ENCODE measurements around the gene FAH. TPM values are rescaled to one million over a fixed set of nuclear protein-coding genes. Genes with fewer than 3 reads are reported as not detected.
A peak's percentile ranks its signal among the peaks of the same experiment; 100 is the strongest.

FAH gene
- total RNA-seq, 1 donor from 2014 or later: 8.3 TPM

GRCh38 chr15:80182611-80183261, 29.9 kb downstream of the FAH start:
- H2AFZ ChIP-seq (replicated peaks): no peak overlapping the region
- no peak for TF ChIP-seq EZH2phosphoT487 (IDR thresholded peaks at IDR 0.05)
- TF ChIP-seq EZH2 (IDR thresholded peaks at IDR 0.05): no peak
- TF ChIP-seq CTCF (IDR thresholded peaks at IDR 0.05): no peak
- no peaks in the 10 kb centered on the region for H4K20me1 ChIP-seq (ENCODE audit: low read depth)
- H3K27me3 ChIP-seq: no peaks in the 10 kb centered on the region
- peaks cover 16% of the 10 kb centered on the region for H3K4me1 Mint-ChIP-seq
- DNase-seq (ENCODE audit: low spot score): no peak
- no peak overlapping the region for H3K27ac Mint-ChIP-seq
- peaks cover 27% of the 10 kb centered on the region for H3K36me3 Mint-ChIP-seq
- H3K4me3 Mint-ChIP-seq: no peak overlapping the region
- no peak overlapping the region for H3K27ac ChIP-seq
- H3K27me3 Mint-ChIP-seq (ENCODE audit: insufficient read depth, low read depth): peaks cover 6% of the 10 kb centered on the region
- H3K4me1 ChIP-seq: no peaks in the 10 kb centered on the region
- no peak overlapping the region for H3K4me3 ChIP-seq
- no peaks in the 10 kb centered on the region for H3K9me3 ChIP-seq (ENCODE audit: low read depth)
- H3K79me2 ChIP-seq (ENCODE audit: low read depth): no peaks in the 10 kb centered on the region
- no peaks in the 10 kb centered on the region for H3K36me3 ChIP-seq
- H3F3A ChIP-seq (ENCODE audit: low read depth): peaks cover 4% of the 10 kb centered on the region
- no peak overlapping the region for H3K4me2 ChIP-seq
- H3K9me3 Mint-ChIP-seq: peaks cover 3% of the 10 kb centered on the region
- no peak overlapping the region for H3K9ac ChIP-seq

- no peak overlapping the region for H3K27ac ChIP-seq
- Mint-ChIP-seq H3K4me3 (no peak overlapping the region), H3K4me1 (peaks cover 22% of the 10 kb centered on the region), H3K36me3 (peaks cover 28% of the 10 kb centered on the region), H3K9me3 (peaks cover 3% of the 10 kb centered on the region), H3K27me3 (ENCODE audit: insufficient read depth, low read depth) (peaks cover 6% of the 10 kb centered on the region), H3K27ac (no peak overlapping the region)
- H3K9ac ChIP-seq: no peak overlapping the region
- H4K20me1 ChIP-seq (ENCODE audit: low read depth): no peaks in the 10 kb centered on the region
- H3K27me3 ChIP-seq: no peaks in the 10 kb centered on the region
- DNase-seq (ENCODE audit: low spot score): no peak
- H3K4me3 ChIP-seq: no peak overlapping the region
- peaks cover 10% of the 10 kb centered on the region for H3F3A ChIP-seq (ENCODE audit: low read depth)
- H3K36me3 ChIP-seq: no peaks in the 10 kb centered on the region
- TF ChIP-seq CTCF (IDR thresholded peaks at IDR 0.05) (no peak), EZH2phosphoT487 (IDR thresholded peaks at IDR 0.05) (no peak)
- H3K4me1 ChIP-seq: peaks cover 6% of the 10 kb centered on the region
- H3K79me2 ChIP-seq (ENCODE audit: low read depth): no peaks in the 10 kb centered on the region
- H2AFZ ChIP-seq (replicated peaks): no peak overlapping the region
- H3K9me3 ChIP-seq (ENCODE audit: low read depth): no peaks in the 10 kb centered on the region
- H3K4me2 ChIP-seq: no peak overlapping the region
Observed at GRCh38 chr15:80183306-80183705, 30.5 kb downstream of the FAH start.

- H3K36me3 ChIP-seq: no peaks in the 10 kb centered on the region
- H3K9ac ChIP-seq: no peak overlapping the region
- no peaks in the 10 kb centered on the region for H3K9me3 ChIP-seq (ENCODE audit: low read depth)
- Mint-ChIP-seq H3K27me3 (ENCODE audit: insufficient read depth, low read depth) (peaks cover 6% of the 10 kb centered on the region), H3K27ac (peak overlapping the region; percentile 59), H3K36me3 (peaks cover 28% of the 10 kb centered on the region), H3K9me3 (peaks cover 3% of the 10 kb centered on the region), H3K4me3 (no peak overlapping the region), H3K4me1 (peaks cover 28% of the 10 kb centered on the region)
- no peak overlapping the region for H2AFZ ChIP-seq (replicated peaks)
- no peaks in the 10 kb centered on the region for H3K79me2 ChIP-seq (ENCODE audit: low read depth)
- H4K20me1 ChIP-seq (ENCODE audit: low read depth): no peaks in the 10 kb centered on the region
- no peak overlapping the region for H3K4me3 ChIP-seq
- H3K27me3 ChIP-seq: no peaks in the 10 kb centered on the region
- H3F3A ChIP-seq (ENCODE audit: low read depth): peaks cover 16% of the 10 kb centered on the region
- peaks cover 11% of the 10 kb centered on the region for H3K4me1 ChIP-seq
- no peak overlapping the region for H3K4me2 ChIP-seq
- no peak overlapping the region for H3K27ac ChIP-seq
- peak; percentile 33 for DNase-seq (ENCODE audit: low spot score)
- no peak for TF ChIP-seq EZH2phosphoT487 (IDR thresholded peaks at IDR 0.05)
- peak; percentile 43 for TF ChIP-seq CTCF (IDR thresholded peaks at IDR 0.05)
- TF ChIP-seq EZH2 (IDR thresholded peaks at IDR 0.05): no peak
Observed at GRCh38 chr15:80183886-80184285, 31.1 kb downstream of the FAH start.
